ENCODE measurements around the gene SPSB1.

SPSB1 gene

GRCh38 chr1:9270290-9270883 is 22.3 kb upstream of the SPSB1 start:
- Histone ChIP-seq H3K4me1 (ENCODE audit: control insufficient read depth, insufficient read depth, low read length) (peaks cover 4% of the 10 kb centered on the region), H3K36me3 (ENCODE audit: control insufficient read depth in 2 of 2, insufficient read depth in 1 of 2, low read length in 2 of 2) (peaks cover 0 to 12% of the 10 kb centered on the region in 2 experiments; a peak in 1 of 3 replicates), H3K4me3 (ENCODE audit: low read depth, low read length) (no peak overlapping the region), H3K9me3 (ENCODE audit: control insufficient read depth, insufficient read depth, low read depth, low read length) (no peaks in the 10 kb centered on the region), H3K27ac (ENCODE audit: extremely low read depth, low read depth, low read length) (no peak overlapping the region)
- TF ChIP-seq ZNF133 (tag by site-specific recombination; IDR thresholded peaks at IDR 0.05) (no peak), ZNF626 (tag by site-specific recombination; IDR thresholded peaks at IDR 0.05) (no peak), BCL11A (tag by site-specific recombination; IDR thresholded peaks at IDR 0.05; ENCODE audit: low read depth) (no peak), ELK4 (IDR thresholded peaks at IDR 0.05; ENCODE audit: borderline replicate concordance, low read depth, low read length) (no peak), ZNF398 (tag by site-specific recombination; IDR thresholded peaks at IDR 0.05) (no peak), ZNF600 (tag by site-specific recombination; IDR thresholded peaks at IDR 0.05) (peak; percentile 81), ZBTB17 (tag by site-specific recombination; IDR thresholded peaks at IDR 0.05) (peak; percentile 40; the same call in 1 of the 2 replicates), ZNF596 (tag by site-specific recombination; IDR thresholded peaks at IDR 0.05) (no peak), ZBTB48 (tag by site-specific recombination; IDR thresholded peaks at IDR 0.05) (peak; percentile 86), ZBTB20 (tag by site-specific recombination; IDR thresholded peaks at IDR 0.05) (peak; percentile 51), KLF16 (tag by site-specific recombination; IDR thresholded peaks at IDR 0.05) (no peak), ZNF473 (tag by site-specific recombination; IDR thresholded peaks at IDR 0.05) (no peak), ZSCAN23 (tag by site-specific recombination; IDR thresholded peaks at IDR 0.05) (no peak), KLF1 (tag by site-specific recombination; IDR thresholded peaks at IDR 0.05) (peak; percentile 59; the same call in 1 of the 2 replicates)
- TF ChIP-seq, protein P1, sequence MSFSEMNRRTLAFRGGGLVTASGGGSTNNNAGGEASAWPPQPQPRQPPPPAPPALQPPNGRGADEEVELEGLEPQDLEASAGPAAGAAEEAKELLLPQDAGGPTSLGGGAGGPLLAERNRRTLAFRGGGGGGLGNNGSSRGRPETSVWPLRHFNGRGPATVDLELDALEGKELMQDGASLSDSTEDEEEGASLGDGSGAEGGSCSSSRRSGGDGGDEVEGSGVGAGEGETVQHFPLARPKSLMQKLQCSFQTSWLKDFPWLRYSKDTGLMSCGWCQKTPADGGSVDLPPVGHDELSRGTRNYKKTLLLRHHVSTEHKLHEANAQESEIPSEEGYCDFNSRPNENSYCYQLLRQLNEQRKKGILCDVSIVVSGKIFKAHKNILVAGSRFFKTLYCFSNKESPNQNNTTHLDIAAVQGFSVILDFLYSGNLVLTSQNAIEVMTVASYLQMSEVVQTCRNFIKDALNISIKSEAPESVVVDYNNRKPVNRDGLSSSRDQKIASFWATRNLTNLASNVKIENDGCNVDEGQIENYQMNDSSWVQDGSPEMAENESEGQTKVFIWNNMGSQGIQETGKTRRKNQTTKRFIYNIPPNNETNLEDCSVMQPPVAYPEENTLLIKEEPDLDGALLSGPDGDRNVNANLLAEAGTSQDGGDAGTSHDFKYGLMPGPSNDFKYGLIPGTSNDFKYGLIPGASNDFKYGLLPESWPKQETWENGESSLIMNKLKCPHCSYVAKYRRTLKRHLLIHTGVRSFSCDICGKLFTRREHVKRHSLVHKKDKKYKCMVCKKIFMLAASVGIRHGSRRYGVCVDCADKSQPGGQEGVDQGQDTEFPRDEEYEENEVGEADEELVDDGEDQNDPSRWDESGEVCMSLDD (tag by site-specific recombination; IDR thresholded peaks at IDR 0.05): no peak
- TF ChIP-seq, protein P2, sequence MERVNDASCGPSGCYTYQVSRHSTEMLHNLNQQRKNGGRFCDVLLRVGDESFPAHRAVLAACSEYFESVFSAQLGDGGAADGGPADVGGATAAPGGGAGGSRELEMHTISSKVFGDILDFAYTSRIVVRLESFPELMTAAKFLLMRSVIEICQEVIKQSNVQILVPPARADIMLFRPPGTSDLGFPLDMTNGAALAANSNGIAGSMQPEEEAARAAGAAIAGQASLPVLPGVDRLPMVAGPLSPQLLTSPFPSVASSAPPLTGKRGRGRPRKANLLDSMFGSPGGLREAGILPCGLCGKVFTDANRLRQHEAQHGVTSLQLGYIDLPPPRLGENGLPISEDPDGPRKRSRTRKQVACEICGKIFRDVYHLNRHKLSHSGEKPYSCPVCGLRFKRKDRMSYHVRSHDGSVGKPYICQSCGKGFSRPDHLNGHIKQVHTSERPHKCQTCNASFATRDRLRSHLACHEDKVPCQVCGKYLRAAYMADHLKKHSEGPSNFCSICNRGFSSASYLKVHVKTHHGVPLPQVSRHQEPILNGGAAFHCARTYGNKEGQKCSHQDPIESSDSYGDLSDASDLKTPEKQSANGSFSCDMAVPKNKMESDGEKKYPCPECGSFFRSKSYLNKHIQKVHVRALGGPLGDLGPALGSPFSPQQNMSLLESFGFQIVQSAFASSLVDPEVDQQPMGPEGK (tag by site-specific recombination; IDR thresholded peaks at IDR 0.05): 0 out of 2 replicates have a peak, but pooled peaks have one; percentile 17
- CTCF ChIA-PET: interaction anchor here (1.1 to 5.8 kb wide), 4 partner anchors 14 to 222 kb away, joined by 3 to 97 read pairs (median 26); partner anchors contain the start of gene SPSB1
- POLR2A ChIA-PET: interaction anchor here (0.5 kb wide), 1 partner anchor 419 kb away, joined by 5 read pairs; no protein-coding TSS in a partner anchor

- Histone ChIP-seq H3K36me3 (ENCODE audit: control insufficient read depth in 2 of 2, insufficient read depth in 1 of 2, low read length in 2 of 2) (peaks cover 0 to 7% of the 10 kb centered on the region in 2 experiments; a peak in 1 of 3 replicates), H3K27ac (ENCODE audit: extremely low read depth, low read depth, low read length) (no peak overlapping the region), H3K4me3 (ENCODE audit: low read depth, low read length) (no peak overlapping the region), H3K4me1 (ENCODE audit: control insufficient read depth, insufficient read depth, low read length) (peaks cover 9% of the 10 kb centered on the region), H3K9me3 (ENCODE audit: control insufficient read depth, insufficient read depth, low read depth, low read length) (no peaks in the 10 kb centered on the region)
- CTCF ChIA-PET: interaction anchor here (0.5 to 1.3 kb wide), 4 partner anchors 13 to 223 kb away, joined by 3 to 6 read pairs (median 4); no protein-coding TSS in a partner anchor
- POLR2A ChIA-PET: no interaction called here
- TF ChIP-seq ZNF121 (tag by site-specific recombination; IDR thresholded peaks at IDR 0.05) (no peak), ZNF600 (tag by site-specific recombination; IDR thresholded peaks at IDR 0.05) (no peak), ZNF776 (tag by site-specific recombination; IDR thresholded peaks at IDR 0.05; ENCODE audit: borderline replicate concordance) (no peak), ZNF518A (tag by site-specific recombination; conservative IDR thresholded peaks at IDR 0.05; ENCODE audit: low read depth) (no peak)
- TF ChIP-seq, protein P3, sequence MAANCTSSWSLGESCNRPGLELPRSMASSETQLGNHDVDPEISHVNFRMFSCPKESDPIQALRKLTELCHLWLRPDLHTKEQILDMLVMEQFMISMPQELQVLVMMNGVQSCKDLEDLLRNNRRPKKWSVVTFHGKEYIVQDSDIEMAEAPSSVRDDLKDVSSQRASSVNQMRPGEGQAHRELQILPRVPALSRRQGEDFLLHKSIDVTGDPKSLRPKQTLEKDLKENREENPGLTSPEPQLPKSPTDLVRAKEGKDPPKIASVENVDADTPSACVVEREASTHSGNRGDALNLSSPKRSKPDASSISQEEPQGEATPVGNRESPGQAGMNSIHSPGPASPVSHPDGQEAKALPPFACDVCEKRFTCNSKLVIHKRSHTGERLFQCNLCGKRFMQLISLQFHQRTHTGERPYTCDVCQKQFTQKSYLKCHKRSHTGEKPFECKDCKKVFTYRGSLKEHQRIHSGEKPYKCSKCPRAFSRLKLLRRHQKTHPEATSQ (tag by site-specific recombination; IDR thresholded peaks at IDR 0.05): no peak
Observed at GRCh38 chr1:9271283-9271682, 21.4 kb upstream of the SPSB1 start.
